ENCODE measurements around the gene RIC8B. TPM values are rescaled to one million over a fixed set of nuclear protein-coding genes. Genes with fewer than 3 reads are reported as not detected.
A peak's percentile ranks its signal among the peaks of the same experiment; 100 is the strongest.

RIC8B gene
- total RNA-seq, 6 experiments from 2014 or later, result 8.0 to 12.0 (median 10.2) TPM

DNA sequence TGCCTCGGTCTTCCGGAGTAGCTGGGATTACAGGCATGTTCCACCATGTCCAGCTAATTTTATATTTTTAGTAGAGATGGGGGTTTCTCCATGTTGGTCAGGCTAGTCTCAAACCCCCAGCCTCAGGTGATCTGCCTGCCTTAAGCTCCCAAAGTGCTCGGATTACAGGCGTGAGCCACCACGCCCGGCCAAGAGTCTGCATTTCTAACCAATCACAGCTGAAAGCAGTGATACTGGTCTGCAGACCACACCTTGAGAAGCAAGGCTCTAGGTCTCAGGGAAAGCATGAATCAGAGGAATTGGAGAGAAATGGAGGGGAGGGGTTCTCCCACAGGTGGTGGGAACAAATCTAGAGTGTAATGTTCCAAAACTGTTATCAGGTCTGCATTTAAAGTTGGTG, 126.1 kb downstream of the RIC8B start:
- H3K4me3 Mint-ChIP-seq, result no peak overlapping the region
- no peaks in the 10 kb centered on the region for H3K36me3 Mint-ChIP-seq (ENCODE audit: low read depth)
- H3K27ac Mint-ChIP-seq, result no peak overlapping the region
- no peaks in the 10 kb centered on the region for H3K9me3 Mint-ChIP-seq
- TF ChIP-seq, protein P1, sequence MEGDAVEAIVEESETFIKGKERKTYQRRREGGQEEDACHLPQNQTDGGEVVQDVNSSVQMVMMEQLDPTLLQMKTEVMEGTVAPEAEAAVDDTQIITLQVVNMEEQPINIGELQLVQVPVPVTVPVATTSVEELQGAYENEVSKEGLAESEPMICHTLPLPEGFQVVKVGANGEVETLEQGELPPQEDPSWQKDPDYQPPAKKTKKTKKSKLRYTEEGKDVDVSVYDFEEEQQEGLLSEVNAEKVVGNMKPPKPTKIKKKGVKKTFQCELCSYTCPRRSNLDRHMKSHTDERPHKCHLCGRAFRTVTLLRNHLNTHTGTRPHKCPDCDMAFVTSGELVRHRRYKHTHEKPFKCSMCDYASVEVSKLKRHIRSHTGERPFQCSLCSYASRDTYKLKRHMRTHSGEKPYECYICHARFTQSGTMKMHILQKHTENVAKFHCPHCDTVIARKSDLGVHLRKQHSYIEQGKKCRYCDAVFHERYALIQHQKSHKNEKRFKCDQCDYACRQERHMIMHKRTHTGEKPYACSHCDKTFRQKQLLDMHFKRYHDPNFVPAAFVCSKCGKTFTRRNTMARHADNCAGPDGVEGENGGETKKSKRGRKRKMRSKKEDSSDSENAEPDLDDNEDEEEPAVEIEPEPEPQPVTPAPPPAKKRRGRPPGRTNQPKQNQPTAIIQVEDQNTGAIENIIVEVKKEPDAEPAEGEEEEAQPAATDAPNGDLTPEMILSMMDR (IDR thresholded peaks at IDR 0.05), result no peak
- peaks cover 24% of the 10 kb centered on the region for H3K4me1 Mint-ChIP-seq (ENCODE audit: low read depth)
- peaks cover 9% of the 10 kb centered on the region for H3K27me3 Mint-ChIP-seq (ENCODE audit: insufficient read depth)
- DNase-seq, result no peak

DNA sequence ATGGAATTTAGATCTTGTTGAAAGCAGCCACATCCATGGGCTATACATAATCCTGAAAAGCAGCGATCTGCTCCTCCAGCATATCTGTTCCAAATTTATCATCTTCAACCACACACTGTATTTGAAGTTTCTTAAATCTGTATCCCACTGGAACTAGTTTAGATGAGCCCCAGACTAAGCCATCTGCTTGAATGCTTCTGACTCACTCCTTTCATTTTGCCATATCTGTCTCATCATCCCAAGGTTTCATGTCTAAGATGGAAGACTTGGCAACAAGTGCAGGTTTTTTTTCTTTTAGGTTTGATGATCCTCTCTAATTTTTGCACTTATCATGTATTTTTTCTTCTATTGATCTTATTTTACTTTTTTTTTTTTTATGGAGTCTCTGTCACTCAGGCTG, 126.8 kb downstream of the RIC8B start:
- no peaks in the 10 kb centered on the region for H3K9me3 Mint-ChIP-seq
- H3K4me3 Mint-ChIP-seq, result no peak overlapping the region
- no peaks in the 10 kb centered on the region for H3K36me3 Mint-ChIP-seq (ENCODE audit: low read depth)
- peaks cover 11% of the 10 kb centered on the region for H3K27me3 Mint-ChIP-seq (ENCODE audit: insufficient read depth)
- TF ChIP-seq, protein P1 (IDR thresholded peaks at IDR 0.05), result no peak
- peaks cover 24% of the 10 kb centered on the region for H3K4me1 Mint-ChIP-seq (ENCODE audit: low read depth)
- no peak for DNase-seq
- no peak overlapping the region for H3K27ac Mint-ChIP-seq

DNA sequence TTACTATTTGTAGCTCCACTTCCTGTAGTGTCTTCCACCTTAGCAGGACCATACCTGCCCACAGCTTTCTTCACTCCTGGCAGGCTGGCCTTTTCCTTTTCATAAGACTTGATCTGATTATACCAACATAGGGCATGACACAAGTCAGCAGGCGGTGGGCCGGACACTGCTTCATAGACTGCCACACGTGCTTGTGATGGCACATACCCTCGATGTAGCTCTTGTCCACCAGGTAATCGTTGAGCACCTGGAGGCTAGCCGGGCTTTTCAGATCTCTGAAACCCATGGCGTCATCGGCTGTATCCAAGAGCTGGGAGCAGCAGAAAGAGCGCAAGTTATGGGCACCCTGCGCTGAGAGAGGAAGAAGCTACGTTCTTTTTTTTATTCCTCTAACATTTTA, 127.6 kb downstream of the RIC8B start:
- H3K27me3 Mint-ChIP-seq (ENCODE audit: insufficient read depth), result peaks cover 13% of the 10 kb centered on the region
- H3K4me1 Mint-ChIP-seq (ENCODE audit: low read depth), result peaks cover 21% of the 10 kb centered on the region

DNA sequence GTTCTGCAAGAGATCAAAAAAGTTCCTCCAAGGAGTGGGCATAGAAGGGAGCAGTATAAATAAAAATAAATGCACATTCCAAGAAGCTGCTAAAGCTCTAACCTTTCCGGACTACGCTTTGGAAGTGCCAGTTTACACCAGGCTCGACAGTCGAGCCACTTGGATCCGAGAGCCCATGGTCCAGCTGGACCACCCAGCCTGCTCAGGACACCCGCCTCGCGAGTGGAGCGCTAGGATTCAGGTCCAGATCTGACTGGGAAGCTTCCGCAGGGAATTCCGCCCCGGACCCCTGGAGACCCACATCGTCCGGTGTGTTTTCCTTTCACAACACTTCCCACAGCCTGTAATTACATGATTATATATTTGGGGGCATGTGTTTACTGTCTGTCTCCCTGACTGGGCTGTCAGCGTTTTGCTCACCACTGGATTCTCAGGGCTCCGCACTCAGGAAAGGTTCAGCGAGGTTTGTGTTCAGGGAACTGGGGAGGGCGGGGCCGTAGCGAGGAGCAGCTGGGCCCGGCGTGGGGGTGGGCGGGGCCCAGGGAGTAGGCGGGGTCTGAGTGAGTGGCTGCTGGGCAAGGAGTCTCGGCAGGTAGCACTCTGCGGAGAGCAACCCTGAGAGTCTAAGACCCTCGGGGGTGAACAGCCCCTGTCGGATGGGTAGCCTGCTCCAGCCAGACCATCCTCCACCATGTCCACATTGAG, 128.9 kb downstream of the RIC8B start:
- Mint-ChIP-seq H3K36me3 (ENCODE audit: low read depth) (no peaks in the 10 kb centered on the region), H3K27ac (no peak overlapping the region), H3K4me3 (peak overlapping the region; percentile 84), H3K9me3 (no peaks in the 10 kb centered on the region), H3K4me1 (ENCODE audit: low read depth) (peaks cover 10% of the 10 kb centered on the region), H3K27me3 (ENCODE audit: insufficient read depth) (peaks cover 9% of the 10 kb centered on the region)
- peak; percentile 16 for DNase-seq
- TF ChIP-seq, protein P1 (IDR thresholded peaks at IDR 0.05), result no peak

More for the DNA sequence above, 127.6 kb downstream of the RIC8B start:
- Mint-ChIP-seq H3K9me3 (no peaks in the 10 kb centered on the region), H3K27ac (no peak overlapping the region), H3K36me3 (ENCODE audit: low read depth) (no peaks in the 10 kb centered on the region), H3K4me3 (no peak overlapping the region)
- DNase-seq, result no peak
- TF ChIP-seq, protein P1 (IDR thresholded peaks at IDR 0.05), result no peak

DNA sequence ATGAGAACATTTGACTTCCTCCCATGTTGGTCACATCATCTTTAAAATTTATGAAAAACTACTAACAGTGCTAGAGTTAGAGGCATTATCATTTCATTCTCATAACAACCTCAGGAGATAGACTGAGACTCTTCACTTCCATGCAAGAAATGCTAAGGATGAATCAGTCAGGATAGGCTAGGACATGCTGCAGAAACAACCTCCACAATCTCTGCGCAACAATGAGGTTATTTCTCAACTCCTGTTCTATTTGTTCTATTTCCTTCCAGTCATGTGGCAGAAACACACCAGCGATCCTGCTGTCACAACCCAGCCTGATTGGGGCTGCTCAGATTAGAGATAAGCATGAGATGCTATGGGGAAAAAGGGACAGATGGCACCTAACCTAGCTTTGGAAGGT, 132.2 kb downstream of the RIC8B start:
- peaks cover 8% of the 10 kb centered on the region for H3K4me1 Mint-ChIP-seq (ENCODE audit: low read depth)
- no peak for DNase-seq
- no peaks in the 10 kb centered on the region for H3K9me3 Mint-ChIP-seq
- TF ChIP-seq, protein P1 (IDR thresholded peaks at IDR 0.05), result no peak
- no peaks in the 10 kb centered on the region for H3K36me3 Mint-ChIP-seq (ENCODE audit: low read depth)
- H3K4me3 Mint-ChIP-seq, result no peak overlapping the region
- H3K27me3 Mint-ChIP-seq (ENCODE audit: insufficient read depth), result peaks cover 5% of the 10 kb centered on the region
- H3K27ac Mint-ChIP-seq, result no peak overlapping the region

All from HFFc6 (cell line).